GM23338 (cell line): ENCODE results near the gene NAA10. TPM values are rescaled to one million over a fixed set of nuclear protein-coding genes. Genes with fewer than 3 reads are reported as not detected.

ENCODE experiments used
- ATAC-seq: fragments of 200-7000 bp; cut with Tn5 transposase; 3 replicates; pipeline ENCODE4 v1.9.1; 2020
- DNase-seq: peaks from one replicate; pipeline ENCODE4 v3.0.0-alpha.2; 2015; ENCODE audit warnings: low spot score
- H2AFZ ChIP-seq: fragments of 200-600 bp; sonication (generic); 2 replicates; pipeline ENCODE4 v1.8.0; 2016; ENCODE audit warnings: antibody characterized with exemption, mild to moderate bottlenecking, moderate library complexity
- H3F3A ChIP-seq: fragments of 200-600 bp; sonication (generic); replicated peaks from 2 replicates; pipeline ENCODE4 v1.8.0; 2017; ENCODE audit warnings: antibody characterized with exemption, mixed run types, low read depth
- H3K27ac ChIP-seq: fragments of 200-600 bp; sonication (generic); 2 replicates; pipeline ENCODE4 v1.6.1; 2016; ENCODE audit warnings: low read depth
- H3K27me3 ChIP-seq: fragments of 200-600 bp; sonication (generic); 2 replicates; pipeline ENCODE4 v1.8.0; 2016; ENCODE audit warnings: mild to moderate bottlenecking, mixed run types, moderate library complexity; ENCODE audit not compliant: insufficient read depth
- H3K36me3 ChIP-seq: fragments of 200-600 bp; sonication (generic); 2 replicates; pipeline ENCODE4 v1.8.0; 2016; ENCODE audit warnings: mild to moderate bottlenecking; ENCODE audit not compliant: insufficient read depth
- H3K4me1 ChIP-seq: fragments of 200-600 bp; sonication (generic); 2 replicates; pipeline ENCODE4 v1.8.0; 2016; ENCODE audit warnings: mild to moderate bottlenecking, moderate library complexity; ENCODE audit not compliant: insufficient read depth
- H3K4me2 ChIP-seq: fragments of 200-600 bp; sonication (generic); 2 replicates; pipeline ENCODE4 v1.7.1; 2017; ENCODE audit warnings: mixed run types
- H3K4me3 ChIP-seq: fragments of 200-600 bp; sonication (generic); 2 replicates; pipeline ENCODE4 v1.6.1; 2016; ENCODE audit warnings: mixed run types
- H3K79me2 ChIP-seq: fragments of 200-600 bp; sonication (generic); replicated peaks from 2 replicates; pipeline ENCODE4 v1.8.0; 2017; ENCODE audit warnings: mild to moderate bottlenecking; ENCODE audit not compliant: insufficient read depth
- H3K9me2 ChIP-seq: fragments of 200-600 bp; sonication (generic); 2 replicates; pipeline ENCODE4 v1.8.0; 2017; ENCODE audit not compliant: insufficient read depth
- H4K20me1 ChIP-seq: fragments of 200-600 bp; sonication (generic); replicated peaks from 2 replicates; pipeline ENCODE4 v1.8.0; 2017; ENCODE audit warnings: mild to moderate bottlenecking; ENCODE audit not compliant: insufficient read depth
- H3K27ac Mint-ChIP-seq: 2 replicates; pipeline ENCODE4 v1.8.0; 2020; ENCODE audit warnings: inconsistent platforms, mild to moderate bottlenecking, moderate library complexity, mixed read lengths
- H3K27me3 Mint-ChIP-seq: 3 replicates; pipeline ENCODE4 v1.8.0; 2022; ENCODE audit warnings: low read depth, mild to moderate bottlenecking, moderate library complexity, mixed read lengths, inconsistent platforms; ENCODE audit not compliant: insufficient read depth, poor library complexity
- H3K36me3 Mint-ChIP-seq: 3 replicates; pipeline ENCODE4 v1.8.0; 2021; ENCODE audit warnings: low read depth, mild to moderate bottlenecking, inconsistent platforms, moderate library complexity, mixed read lengths
- H3K4me1 Mint-ChIP-seq: 3 replicates; pipeline ENCODE4 v1.8.0; 2020; ENCODE audit warnings: mild to moderate bottlenecking, inconsistent platforms, mixed read lengths
- H3K4me3 Mint-ChIP-seq: 3 replicates; pipeline ENCODE4 v1.8.0; 2021; ENCODE audit warnings: moderate library complexity, mild to moderate bottlenecking, inconsistent platforms, mixed read lengths
- H3K9me3 Mint-ChIP-seq: 3 replicates; pipeline ENCODE4 v1.8.0; 2020; ENCODE audit warnings: moderate library complexity, mild to moderate bottlenecking, inconsistent platforms, mixed read lengths
- CREB1 ChIP-seq: fragments of 250-450 bp; sonication (Bioruptor Pico); IDR thresholded peaks from 2 replicates; pipeline ENCODE4 v1.5.0; 2020; ENCODE audit warnings: low read depth, mild to moderate bottlenecking, moderate library complexity
- EZH2 ChIP-seq: fragments of 200-600 bp; sonication (generic); IDR thresholded peaks from one replicate; pipeline ENCODE4 v1.8.0; 2017; ENCODE audit warnings: antibody characterized with exemption, mild to moderate bottlenecking, low read depth; ENCODE audit not compliant: unreplicated experiment
- EZH2phosphoT487 ChIP-seq: fragments of 200-600 bp; sonication (generic); IDR thresholded peaks from one replicate; pipeline ENCODE4 v1.8.1; 2018; ENCODE audit warnings: antibody characterized with exemption; ENCODE audit not compliant: unreplicated experiment
- JUNB ChIP-seq: IDR thresholded peaks from one replicate; pipeline ENCODE4 v1.6.1; 2016; ENCODE audit warnings: antibody characterized with exemption; ENCODE audit not compliant: unreplicated experiment
- NANOG ChIP-seq: IDR thresholded peaks from 2 replicates; pipeline ENCODE4 v1.6.1; 2016; ENCODE audit warnings: antibody characterized with exemption, borderline replicate concordance
- POLR2AphosphoS5 ChIP-seq: IDR thresholded peaks from 2 replicates; pipeline ENCODE4 v1.6.1; 2016; ENCODE audit warnings: antibody characterized with exemption, low read depth
- STAT1 ChIP-seq: IDR thresholded peaks from one replicate; pipeline ENCODE4 v1.6.1; 2016; ENCODE audit warnings: antibody characterized with exemption; ENCODE audit not compliant: unreplicated experiment
- ZNF114 ChIP-seq: fragments of 250-450 bp; sonication (Bioruptor Pico); IDR thresholded peaks from 2 replicates; pipeline ENCODE4 v1.5.0; 2020; ENCODE audit warnings: mild to moderate bottlenecking, moderate library complexity
- ZNF331 ChIP-seq: fragments of 250-450 bp; sonication (Bioruptor Pico); IDR thresholded peaks from 2 replicates; pipeline ENCODE4 v1.5.0; 2020; ENCODE audit warnings: low read depth, mild to moderate bottlenecking, moderate library complexity
- polyA plus RNA-seq: library from polyadenylated mRNA; unstranded; fragments of >200 nt; fragmentation: Nextera tagmentation; extraction: Ambion mirVana; gene quantifications from 2 replicates; pipeline ENCODE4 v1.2.1, GENCODE V29; 2016
- total RNA-seq: library from RNA; depleted of rRNA; stranded (reverse); fragments of >200 nt; shearing (Covaris generic); gene quantifications from 2 replicates; pipeline ENCODE4 v1.2.3, GENCODE V29; 2014
- TF ChIP-seq, protein P1 (sequence below): IDR thresholded peaks from 2 replicates; pipeline ENCODE4 v1.6.1; 2016; ENCODE audit warnings: antibody characterized with exemption
- TF ChIP-seq, protein P2 (sequence below): IDR thresholded peaks from one replicate; pipeline ENCODE4 v1.6.1; 2018; ENCODE audit warnings: antibody characterized with exemption; ENCODE audit not compliant: unreplicated experiment
- TF ChIP-seq, protein P3 (sequence below): fragments of 250-450 bp; sonication (Bioruptor Pico); IDR thresholded peaks from 2 replicates; pipeline ENCODE4 v1.5.0; 2020; ENCODE audit warnings: mild to moderate bottlenecking, moderate library complexity
- TF ChIP-seq, protein P4 (sequence below), 2 experiments: fragments of 200-600 bp in 1 of 2; sonication (generic) in 1 of 2; conservative IDR thresholded peaks; 2 replicates each; pipeline versions ENCODE4 v1.5.1 to v1.6.1; 2016 to 2017; ENCODE audit warnings: antibody characterized with exemption in 2 of 2, low read depth in 2 of 2, mild to moderate bottlenecking in 2 of 2, moderate library complexity in 1 of 2

Gene NAA10
- total and polyA plus RNA-seq, 2 experiments from 2014 or later = 136 to 145 TPM

DNA sequence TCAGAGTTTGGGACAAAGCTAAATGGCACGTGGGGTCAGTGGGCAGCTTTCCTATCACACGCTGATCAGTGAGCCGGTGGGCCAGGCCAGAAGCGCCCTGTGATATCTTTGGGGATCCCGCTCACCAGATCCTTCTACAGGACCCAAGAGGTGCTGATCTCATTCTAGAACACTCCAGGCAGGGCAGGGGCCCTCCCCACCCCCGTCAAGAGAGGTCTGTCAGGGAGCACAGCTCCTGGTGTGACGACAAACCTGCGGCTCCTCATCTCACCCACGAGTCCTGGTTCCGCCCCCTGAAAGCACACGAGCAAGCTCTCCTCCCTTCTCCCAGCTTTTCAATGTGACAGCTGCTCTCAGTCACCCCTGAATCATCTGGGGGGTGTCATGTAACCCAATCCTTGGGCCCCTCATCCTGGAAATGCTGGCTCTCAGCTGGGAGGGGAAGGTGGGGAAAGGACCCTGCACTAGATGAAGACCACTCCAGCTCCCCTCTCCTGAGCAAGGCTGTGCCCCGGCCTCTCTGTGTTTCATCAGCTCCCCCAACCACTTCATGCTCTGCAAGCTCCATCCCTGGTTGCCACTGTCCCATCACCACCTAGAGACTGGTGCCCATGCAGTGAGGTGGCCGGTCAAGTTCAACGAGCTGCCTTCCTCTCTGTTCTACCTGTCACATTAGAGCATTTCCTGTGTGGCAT is 32.2 kb upstream of the NAA10 start:
- no peaks in the 10 kb centered on the region; the same call in 2 of the 3 replicates for H3K9me3 Mint-ChIP-seq
- H2AFZ ChIP-seq = no peak overlapping the region
- H4K20me1 ChIP-seq = peaks cover 17% of the 10 kb centered on the region
- 0 out of 2 replicates have a peak overlapping the region, but pooled peaks have one; percentile 20 for H3K4me2 ChIP-seq
- H3F3A ChIP-seq = no peaks in the 10 kb centered on the region
- peak overlapping the region; percentile 88 for H3K27ac Mint-ChIP-seq
- ATAC-seq (no peak), DNase-seq (no peak)
- H3K4me3 Mint-ChIP-seq = peak overlapping the region; percentile 100
- peak overlapping the region; percentile 17; the same call in 1 of the 2 replicates for H3K4me3 ChIP-seq
- peaks cover 12% of the 10 kb centered on the region for H3K4me1 ChIP-seq
- peaks cover 8% of the 10 kb centered on the region for H3K27me3 Mint-ChIP-seq
- no peaks in the 10 kb centered on the region for H3K27me3 ChIP-seq
- H3K79me2 ChIP-seq = peaks cover 75% of the 10 kb centered on the region
- no peaks in the 10 kb centered on the region for H3K36me3 ChIP-seq
- H3K27ac ChIP-seq = no peak overlapping the region
- H3K4me1 Mint-ChIP-seq = peaks cover 19% of the 10 kb centered on the region
- H3K36me3 Mint-ChIP-seq = peaks cover 34% of the 10 kb centered on the region
- no peaks in the 10 kb centered on the region for H3K9me2 ChIP-seq
- TF ChIP-seq ZNF331 (CRISPR knock-in tag) = no peak
- TF ChIP-seq, protein P1, sequence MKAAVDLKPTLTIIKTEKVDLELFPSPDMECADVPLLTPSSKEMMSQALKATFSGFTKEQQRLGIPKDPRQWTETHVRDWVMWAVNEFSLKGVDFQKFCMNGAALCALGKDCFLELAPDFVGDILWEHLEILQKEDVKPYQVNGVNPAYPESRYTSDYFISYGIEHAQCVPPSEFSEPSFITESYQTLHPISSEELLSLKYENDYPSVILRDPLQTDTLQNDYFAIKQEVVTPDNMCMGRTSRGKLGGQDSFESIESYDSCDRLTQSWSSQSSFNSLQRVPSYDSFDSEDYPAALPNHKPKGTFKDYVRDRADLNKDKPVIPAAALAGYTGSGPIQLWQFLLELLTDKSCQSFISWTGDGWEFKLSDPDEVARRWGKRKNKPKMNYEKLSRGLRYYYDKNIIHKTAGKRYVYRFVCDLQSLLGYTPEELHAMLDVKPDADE = no peak
- no peak for TF ChIP-seq JUNB
- no peak for TF ChIP-seq NANOG
- TF ChIP-seq STAT1 = no peak
- TF ChIP-seq, protein P2, sequence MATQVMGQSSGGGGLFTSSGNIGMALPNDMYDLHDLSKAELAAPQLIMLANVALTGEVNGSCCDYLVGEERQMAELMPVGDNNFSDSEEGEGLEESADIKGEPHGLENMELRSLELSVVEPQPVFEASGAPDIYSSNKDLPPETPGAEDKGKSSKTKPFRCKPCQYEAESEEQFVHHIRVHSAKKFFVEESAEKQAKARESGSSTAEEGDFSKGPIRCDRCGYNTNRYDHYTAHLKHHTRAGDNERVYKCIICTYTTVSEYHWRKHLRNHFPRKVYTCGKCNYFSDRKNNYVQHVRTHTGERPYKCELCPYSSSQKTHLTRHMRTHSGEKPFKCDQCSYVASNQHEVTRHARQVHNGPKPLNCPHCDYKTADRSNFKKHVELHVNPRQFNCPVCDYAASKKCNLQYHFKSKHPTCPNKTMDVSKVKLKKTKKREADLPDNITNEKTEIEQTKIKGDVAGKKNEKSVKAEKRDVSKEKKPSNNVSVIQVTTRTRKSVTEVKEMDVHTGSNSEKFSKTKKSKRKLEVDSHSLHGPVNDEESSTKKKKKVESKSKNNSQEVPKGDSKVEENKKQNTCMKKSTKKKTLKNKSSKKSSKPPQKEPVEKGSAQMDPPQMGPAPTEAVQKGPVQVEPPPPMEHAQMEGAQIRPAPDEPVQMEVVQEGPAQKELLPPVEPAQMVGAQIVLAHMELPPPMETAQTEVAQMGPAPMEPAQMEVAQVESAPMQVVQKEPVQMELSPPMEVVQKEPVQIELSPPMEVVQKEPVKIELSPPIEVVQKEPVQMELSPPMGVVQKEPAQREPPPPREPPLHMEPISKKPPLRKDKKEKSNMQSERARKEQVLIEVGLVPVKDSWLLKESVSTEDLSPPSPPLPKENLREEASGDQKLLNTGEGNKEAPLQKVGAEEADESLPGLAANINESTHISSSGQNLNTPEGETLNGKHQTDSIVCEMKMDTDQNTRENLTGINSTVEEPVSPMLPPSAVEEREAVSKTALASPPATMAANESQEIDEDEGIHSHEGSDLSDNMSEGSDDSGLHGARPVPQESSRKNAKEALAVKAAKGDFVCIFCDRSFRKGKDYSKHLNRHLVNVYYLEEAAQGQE = no peak
- no peak for TF ChIP-seq EZH2
- no peak for TF ChIP-seq CREB1 (CRISPR knock-in tag)
- no peak for TF ChIP-seq POLR2AphosphoS5
- TF ChIP-seq, protein P3, sequence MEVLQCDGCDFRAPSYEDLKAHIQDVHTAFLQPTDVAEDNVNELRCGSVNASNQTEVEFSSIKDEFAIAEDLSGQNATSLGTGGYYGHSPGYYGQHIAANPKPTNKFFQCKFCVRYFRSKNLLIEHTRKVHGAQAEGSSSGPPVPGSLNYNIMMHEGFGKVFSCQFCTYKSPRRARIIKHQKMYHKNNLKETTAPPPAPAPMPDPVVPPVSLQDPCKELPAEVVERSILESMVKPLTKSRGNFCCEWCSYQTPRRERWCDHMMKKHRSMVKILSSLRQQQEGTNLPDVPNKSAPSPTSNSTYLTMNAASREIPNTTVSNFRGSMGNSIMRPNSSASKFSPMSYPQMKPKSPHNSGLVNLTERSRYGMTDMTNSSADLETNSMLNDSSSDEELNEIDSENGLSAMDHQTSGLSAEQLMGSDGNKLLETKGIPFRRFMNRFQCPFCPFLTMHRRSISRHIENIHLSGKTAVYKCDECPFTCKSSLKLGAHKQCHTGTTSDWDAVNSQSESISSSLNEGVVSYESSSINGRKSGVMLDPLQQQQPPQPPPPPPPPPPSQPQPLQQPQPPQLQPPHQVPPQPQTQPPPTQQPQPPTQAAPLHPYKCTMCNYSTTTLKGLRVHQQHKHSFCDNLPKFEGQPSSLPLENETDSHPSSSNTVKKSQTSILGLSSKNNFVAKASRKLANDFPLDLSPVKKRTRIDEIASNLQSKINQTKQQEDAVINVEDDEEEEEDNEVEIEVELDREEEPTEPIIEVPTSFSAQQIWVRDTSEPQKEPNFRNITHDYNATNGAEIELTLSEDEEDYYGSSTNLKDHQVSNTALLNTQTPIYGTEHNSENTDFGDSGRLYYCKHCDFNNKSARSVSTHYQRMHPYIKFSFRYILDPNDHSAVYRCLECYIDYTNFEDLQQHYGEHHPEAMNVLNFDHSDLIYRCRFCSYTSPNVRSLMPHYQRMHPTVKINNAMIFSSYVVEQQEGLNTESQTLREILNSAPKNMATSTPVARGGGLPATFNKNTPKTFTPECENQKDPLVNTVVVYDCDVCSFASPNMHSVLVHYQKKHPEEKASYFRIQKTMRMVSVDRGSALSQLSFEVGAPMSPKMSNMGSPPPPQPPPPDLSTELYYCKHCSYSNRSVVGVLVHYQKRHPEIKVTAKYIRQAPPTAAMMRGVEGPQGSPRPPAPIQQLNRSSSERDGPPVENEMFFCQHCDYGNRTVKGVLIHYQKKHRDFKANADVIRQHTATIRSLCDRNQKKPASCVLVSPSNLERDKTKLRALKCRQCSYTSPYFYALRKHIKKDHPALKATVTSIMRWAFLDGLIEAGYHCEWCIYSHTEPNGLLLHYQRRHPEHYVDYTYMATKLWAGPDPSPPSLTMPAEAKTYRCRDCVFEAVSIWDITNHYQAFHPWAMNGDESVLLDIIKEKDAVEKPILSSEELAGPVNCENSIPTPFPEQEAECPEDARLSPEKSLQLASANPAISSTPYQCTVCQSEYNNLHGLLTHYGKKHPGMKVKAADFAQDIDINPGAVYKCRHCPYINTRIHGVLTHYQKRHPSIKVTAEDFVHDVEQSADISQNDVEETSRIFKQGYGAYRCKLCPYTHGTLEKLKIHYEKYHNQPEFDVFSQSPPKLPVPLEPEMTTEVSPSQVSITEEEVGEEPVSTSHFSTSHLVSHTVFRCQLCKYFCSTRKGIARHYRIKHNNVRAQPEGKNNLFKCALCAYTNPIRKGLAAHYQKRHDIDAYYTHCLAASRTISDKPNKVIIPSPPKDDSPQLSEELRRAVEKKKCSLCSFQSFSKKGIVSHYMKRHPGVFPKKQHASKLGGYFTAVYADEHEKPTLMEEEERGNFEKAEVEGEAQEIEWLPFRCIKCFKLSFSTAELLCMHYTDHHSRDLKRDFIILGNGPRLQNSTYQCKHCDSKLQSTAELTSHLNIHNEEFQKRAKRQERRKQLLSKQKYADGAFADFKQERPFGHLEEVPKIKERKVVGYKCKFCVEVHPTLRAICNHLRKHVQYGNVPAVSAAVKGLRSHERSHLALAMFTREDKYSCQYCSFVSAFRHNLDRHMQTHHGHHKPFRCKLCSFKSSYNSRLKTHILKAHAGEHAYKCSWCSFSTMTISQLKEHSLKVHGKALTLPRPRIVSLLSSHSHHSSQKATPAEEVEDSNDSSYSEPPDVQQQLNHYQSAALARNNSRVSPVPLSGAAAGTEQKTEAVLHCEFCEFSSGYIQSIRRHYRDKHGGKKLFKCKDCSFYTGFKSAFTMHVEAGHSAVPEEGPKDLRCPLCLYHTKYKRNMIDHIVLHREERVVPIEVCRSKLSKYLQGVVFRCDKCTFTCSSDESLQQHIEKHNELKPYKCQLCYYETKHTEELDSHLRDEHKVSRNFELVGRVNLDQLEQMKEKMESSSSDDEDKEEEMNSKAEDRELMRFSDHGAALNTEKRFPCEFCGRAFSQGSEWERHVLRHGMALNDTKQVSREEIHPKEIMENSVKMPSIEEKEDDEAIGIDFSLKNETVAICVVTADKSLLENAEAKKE = no peak
- TF ChIP-seq, protein P4, sequence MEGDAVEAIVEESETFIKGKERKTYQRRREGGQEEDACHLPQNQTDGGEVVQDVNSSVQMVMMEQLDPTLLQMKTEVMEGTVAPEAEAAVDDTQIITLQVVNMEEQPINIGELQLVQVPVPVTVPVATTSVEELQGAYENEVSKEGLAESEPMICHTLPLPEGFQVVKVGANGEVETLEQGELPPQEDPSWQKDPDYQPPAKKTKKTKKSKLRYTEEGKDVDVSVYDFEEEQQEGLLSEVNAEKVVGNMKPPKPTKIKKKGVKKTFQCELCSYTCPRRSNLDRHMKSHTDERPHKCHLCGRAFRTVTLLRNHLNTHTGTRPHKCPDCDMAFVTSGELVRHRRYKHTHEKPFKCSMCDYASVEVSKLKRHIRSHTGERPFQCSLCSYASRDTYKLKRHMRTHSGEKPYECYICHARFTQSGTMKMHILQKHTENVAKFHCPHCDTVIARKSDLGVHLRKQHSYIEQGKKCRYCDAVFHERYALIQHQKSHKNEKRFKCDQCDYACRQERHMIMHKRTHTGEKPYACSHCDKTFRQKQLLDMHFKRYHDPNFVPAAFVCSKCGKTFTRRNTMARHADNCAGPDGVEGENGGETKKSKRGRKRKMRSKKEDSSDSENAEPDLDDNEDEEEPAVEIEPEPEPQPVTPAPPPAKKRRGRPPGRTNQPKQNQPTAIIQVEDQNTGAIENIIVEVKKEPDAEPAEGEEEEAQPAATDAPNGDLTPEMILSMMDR (conservative IDR thresholded peaks at IDR 0.05; ENCODE audit: low read depth in 2 of 2) = no peak
- no peak for TF ChIP-seq EZH2phosphoT487
- no peak for TF ChIP-seq ZNF114 (CRISPR knock-in tag)
